Stimulated activated CD4-positive, alpha-beta T cell treated with anti-CD3 and anti-CD28 coated beads, TNF-alpha, amount 100 ng/mL, for 1 hour (primary cell): ENCODE results near the gene IGF2BP3.

Source experiments
- DNase-seq, 3 donors: peaks; one replicate each; pipeline ENCODE4 v3.0.0-alpha.2; 2020; ENCODE audit warnings: low read depth in 3 of 3, low spot score in 1 of 3

IGF2BP3 gene

GRCh38 chr7:23380961-23381360 lies 89.3 kb downstream of the IGF2BP3 start:
- DNase-seq = no peak

DNA sequence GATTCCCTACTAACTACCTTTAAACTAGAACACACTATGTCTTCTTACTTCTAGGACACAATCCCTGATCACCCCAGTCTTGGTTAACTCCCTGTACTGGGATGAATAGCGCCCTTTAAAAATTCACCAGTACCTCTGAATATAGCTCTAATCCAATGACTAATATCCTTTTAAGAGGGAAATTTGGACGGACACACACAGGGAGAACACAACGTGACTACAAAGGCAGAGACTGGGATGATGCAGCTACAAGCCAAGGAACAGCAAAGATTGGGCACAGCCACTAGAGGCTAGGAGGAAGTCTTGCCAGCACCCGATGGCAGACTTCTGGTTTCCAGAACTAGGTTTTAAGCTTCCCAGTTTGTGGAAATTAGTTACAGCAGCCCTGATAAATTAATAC lies 89.7 kb downstream of the IGF2BP3 start:
- no peak for DNase-seq

- no peak for DNase-seq
Measured at GRCh38 chr7:23378996-23379395, 91.3 kb downstream of the IGF2BP3 start.

- no peak for DNase-seq
Measured at GRCh38 chr7:23377134-23377533, 93.2 kb downstream of the IGF2BP3 start.

DNA sequence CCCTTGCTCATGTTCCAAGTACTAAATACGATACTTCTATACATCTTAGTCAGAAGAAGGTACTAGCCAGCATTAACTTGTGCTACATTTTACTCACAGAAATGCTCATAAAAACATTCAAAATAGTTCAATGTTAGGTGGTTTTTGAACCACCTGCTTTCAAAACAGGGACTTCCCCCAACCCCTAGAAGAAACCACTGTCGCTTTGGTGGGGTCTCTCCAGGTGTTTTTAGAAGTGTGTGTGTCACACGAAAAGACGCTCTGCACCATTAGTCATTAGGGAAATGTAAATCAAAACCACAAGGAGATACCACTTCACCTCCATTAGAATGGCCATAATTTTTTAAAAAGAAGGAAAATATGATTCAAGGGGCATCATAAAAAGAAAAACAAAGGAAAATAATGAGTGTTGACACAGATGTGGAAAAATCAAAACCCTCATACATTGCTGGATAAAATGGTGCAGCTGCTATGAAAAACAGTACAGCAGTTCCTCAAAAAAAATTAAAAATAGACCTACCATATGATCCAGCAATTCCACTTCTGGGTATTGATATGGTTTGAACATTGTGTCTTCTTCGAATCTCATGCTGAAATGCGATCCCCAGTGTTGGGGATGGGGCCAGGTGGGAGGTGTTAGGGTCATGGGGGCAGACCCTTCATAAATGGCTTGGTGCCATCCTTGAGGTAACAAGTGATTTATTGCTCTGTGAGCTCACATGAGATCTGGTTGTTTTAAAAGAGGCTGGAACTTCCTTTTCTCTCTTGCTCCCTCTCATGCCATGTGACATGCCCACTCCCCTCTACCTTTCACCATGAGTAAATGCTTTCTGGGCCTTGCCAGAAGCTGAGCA lies 96.9 kb downstream of the IGF2BP3 start:
- no peak for DNase-seq

GRCh38 chr7:23372611-23373010 lies 97.7 kb downstream of the IGF2BP3 start:
- no peak for DNase-seq

GRCh38 chr7:23371654-23372053 lies 98.6 kb downstream of the IGF2BP3 start:
- DNase-seq = no peak

DNA sequence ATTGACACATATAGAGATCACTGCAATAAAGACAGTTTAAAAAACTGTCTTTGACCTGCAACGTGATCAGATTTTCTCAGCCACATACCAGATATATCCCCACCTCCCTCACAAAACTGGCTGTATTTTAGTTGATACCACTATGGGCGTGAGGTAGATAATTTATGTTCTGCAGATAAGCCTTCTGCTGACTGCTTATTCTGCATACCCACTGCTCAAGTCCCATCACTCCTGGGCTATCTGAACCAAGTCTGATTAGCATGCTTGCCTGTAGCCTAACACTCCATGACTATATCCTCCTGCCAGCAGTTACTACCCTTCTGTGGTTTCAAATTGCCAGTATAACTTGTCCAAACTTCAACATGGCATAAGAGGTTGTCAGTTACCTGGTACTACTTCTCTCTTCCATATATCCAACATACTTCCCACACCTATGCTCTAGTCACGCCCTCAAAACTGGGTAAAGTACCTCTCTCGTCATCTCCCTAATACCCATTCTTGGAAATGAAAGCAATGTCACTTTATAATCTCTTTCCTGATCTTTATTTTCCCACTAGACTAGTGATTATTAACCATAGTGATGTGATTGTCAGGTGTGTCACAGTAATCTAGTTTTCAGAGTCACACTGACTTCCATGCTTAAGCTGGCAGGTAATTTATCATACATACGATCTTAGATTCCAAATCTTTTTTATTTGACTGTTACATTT lies 100.4 kb downstream of the IGF2BP3 start:
- DNase-seq = no peak

GRCh38 chr7:23369100-23369499 lies 101.2 kb downstream of the IGF2BP3 start:
- no peak for DNase-seq

- no peak for DNase-seq
Measured at GRCh38 chr7:23358152-23358674, 112.1 kb downstream of the IGF2BP3 start.

GRCh38 chr7:23357190-23358093 lies 112.8 kb downstream of the IGF2BP3 start:
- DNase-seq = no peak

DNA sequence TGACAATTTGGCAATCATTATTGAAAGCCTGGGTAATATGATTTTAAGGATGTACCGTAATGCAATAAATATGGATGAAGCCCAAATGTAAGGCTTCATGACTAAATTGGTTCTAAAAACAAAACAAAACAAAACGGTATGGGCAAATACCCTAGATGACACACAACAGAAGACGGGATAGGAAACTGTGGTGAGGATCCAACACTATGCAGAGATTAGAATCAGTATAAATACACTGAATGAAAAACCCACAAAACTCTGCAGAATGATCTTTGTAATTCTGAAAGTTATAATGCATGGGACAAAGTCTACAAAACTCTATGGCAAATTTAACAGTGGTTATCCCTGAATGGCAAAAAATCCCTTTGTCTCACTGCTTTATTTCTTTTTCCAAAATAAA lies 113.6 kb downstream of the IGF2BP3 start:
- DNase-seq = no peak

DNA sequence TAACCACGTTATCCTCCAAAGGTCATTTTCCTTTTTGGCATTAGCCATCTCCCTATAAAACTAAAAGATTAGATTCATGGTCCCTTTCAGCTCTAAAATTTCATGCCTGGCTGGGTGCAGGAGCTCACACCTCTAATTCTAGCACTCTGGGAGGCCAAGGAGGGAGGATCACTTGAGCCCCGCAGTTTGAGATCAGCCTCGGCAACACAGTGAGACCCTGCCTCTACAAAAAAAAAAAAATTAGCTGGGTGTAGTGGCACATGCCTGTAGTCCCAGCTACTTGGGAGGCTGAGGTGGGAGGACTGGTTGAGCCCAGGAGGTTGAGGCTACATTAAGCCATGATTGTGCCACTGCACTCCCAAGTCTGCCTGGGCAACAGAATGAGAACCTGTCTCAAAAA lies 114.1 kb downstream of the IGF2BP3 start:
- DNase-seq = no peak

DNA sequence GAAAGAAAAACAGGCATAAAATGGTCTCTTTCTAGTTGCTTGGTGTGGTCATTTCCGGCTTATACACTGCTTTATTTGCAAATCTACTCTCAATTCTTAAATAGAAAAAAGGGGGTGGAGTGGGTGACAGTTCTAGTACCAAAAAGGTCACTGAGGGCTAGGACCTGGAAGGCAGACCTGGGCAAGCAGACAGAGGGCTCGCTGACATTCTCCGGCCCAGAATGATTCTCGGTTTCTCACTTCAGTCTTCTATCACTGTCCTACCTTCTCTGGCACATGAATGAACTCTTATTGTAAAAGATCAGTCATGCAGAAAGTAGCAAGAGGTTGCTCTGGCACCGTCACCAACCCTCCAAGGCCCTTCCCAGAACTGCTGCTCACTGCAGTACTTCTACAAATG lies 117.1 kb downstream of the IGF2BP3 start:
- DNase-seq = no peak

GRCh38 chr7:23350466-23350865 lies 119.8 kb downstream of the IGF2BP3 start:
- no peak for DNase-seq

DNA sequence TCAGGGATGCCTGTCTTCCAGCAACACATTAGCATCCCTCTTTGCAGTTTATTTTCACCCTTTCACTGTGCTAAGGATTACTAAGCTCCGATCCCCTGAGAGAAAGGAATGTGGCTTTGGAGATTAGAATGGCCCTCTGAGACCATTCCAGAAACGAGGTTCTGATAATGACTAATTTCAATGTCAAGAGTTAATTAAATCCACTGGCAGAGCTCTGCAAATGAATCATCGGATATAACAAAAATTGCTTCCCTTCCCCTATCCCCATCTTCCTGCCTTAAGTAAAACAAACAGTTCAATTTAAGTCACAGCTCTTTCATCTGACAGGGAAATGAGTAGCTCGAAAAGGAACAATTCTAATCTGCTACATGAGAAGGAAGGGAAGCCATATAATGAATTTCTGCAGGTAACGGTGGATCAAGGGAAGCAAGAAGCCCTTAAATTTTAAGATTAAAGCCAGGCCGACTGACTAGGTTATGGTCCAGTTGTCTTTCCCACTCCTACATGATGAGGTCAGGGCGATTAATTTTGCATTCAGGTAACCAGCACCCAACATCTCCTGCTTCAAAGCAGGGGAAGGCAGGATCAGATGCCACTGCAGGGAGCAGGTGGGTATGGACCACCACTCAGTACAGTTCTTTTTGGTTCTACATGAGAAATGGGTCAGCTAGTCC lies 120.7 kb downstream of the IGF2BP3 start:
- no peak for DNase-seq

DNA sequence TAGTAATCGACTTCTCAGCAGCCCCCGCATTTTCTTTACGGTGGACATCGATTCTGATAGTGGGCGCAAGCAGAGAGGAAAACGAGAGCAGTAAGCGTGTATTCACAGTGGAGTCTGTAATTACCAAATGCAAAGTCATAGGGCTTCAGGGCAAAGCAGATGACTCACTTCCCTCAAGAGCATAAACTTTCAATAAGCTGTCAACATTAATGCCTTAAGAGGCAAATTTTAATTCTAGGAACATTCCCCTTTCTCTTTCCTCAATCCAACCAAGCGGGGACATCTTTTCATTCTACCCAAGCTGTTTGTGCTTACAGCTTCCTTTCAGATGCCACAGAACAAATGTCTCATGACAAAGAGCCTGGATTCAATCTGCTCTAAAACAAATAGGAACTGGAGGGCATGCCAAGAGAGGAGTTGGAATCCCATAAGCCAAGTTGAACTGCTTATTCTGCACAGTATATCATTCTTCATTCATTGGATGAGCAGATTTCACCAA lies 122.6 kb downstream of the IGF2BP3 start:
- no peak for DNase-seq

DNA sequence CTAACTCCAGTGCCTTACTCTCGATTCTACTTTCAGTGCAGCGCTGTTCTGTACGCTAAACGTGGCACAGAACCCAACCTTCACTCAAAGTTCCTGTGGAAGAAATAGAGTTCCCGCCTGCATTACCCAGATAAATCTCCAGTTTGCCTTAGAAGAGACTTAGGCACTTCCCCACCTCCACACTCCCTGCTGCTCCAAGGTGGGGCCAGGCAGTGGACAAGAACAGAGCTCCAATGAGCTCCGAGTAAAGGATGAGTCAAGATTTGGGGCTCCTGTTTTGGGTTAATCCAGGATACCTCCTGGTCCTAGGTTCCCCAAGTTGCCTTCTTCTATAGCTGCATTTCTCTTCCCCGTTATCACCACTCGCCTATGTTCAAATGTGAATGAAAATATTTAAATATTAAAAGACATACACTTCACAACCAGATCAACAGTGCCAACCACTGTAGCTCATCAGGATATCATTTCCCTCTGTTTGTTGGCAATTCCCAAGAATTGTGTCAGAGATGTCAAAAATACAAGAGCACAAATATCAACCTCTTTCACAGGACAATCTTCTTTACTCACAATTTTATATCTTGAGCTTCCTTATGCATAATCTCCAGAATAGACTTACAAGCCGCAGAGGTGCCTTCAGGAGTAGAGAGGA lies 123.1 kb downstream of the IGF2BP3 start:
- DNase-seq = no peak

DNA sequence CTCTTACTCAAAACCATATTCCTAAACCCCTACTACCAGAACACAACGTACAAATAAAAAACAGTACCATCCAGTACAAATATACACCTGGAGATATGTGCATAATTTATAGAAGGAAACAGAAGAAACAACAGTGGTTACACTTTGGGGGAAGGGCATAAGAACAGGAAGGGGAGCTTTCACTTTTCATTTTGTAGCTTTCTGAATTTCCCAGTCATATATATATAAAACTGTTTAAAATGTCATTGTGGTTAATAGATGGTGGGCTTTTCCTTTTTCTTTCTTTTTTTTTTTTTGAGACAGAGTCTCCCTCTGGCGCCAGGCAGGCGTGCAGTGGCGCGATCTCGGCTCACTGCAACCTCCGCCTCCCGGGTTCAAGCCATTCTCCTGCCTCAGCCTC lies 124.0 kb downstream of the IGF2BP3 start:
- DNase-seq = no peak

GRCh38 chr7:23345601-23346000 lies 124.7 kb downstream of the IGF2BP3 start:
- DNase-seq = no peak
